B cell (primary cell): Measurements from ENCODE around the gene CYP3A4. TPM values are rescaled to one million over a fixed set of nuclear protein-coding genes. Genes with fewer than 3 reads are reported as not detected.

ENCODE experiments used
- ATAC-seq: fragments of 200-7000 bp; cut with Tn5 transposase; one replicate; pipeline ENCODE4 v1.10.0; 2021; ENCODE audit warnings: low read depth, mild to moderate bottlenecking, moderate number of reproducible peaks, moderate library complexity
- CTCF ChIA-PET: fragments of 350-600 bp; sonication (Branson Sonifier 250); formaldehyde crosslinking; loops from one replicate; lab custom pipeline; 2021; ENCODE audit warnings: antibody characterized with exemption, inconsistent platforms; lab: Charles Lee
- POLR2A ChIA-PET: fragments of 350-600 bp; sonication (Branson Sonifier 250); formaldehyde crosslinking; loops from one replicate; lab custom pipeline; 2021; ENCODE audit warnings: antibody characterized with exemption; lab: Charles Lee
- DNase-seq: peaks from one replicate; pipeline ENCODE4 v3.0.0; 2013
- H2AFZ ChIP-seq: 2 replicates; pipeline ENCODE4 v1.6.1; 2012; ENCODE audit warnings: mild to moderate bottlenecking, low read depth, low read length; ENCODE audit not compliant: insufficient read depth, poor library complexity, severe bottlenecking
- H3K27ac ChIP-seq, 2 donors: 1 replicate in 1 of 2; 2 replicates in 1 of 2; pipeline ENCODE4 v1.5.1; 2012 to 2013; ENCODE audit warnings: low read length in 2 of 2, mild to moderate bottlenecking in 2 of 2, moderate library complexity in 1 of 2
- H3K27me3 ChIP-seq, 4 experiments: fragments of 200-600 bp in 1 of 4; sonication (generic) in 1 of 4; replicated peaks in 1 of 4; 1 replicate in 2 of 4; 2 replicates in 2 of 4; pipeline versions ENCODE4 v1.6.1 to v1.7.0; 2013 to 2016; ENCODE audit warnings: low read length in 3 of 4, mild to moderate bottlenecking in 2 of 4, mixed read lengths in 1 of 4, moderate library complexity in 1 of 4; ENCODE audit not compliant: insufficient read depth in 4 of 4, control insufficient read depth in 3 of 4; ENCODE audit errors: control extremely low read depth in 1 of 4
- H3K36me3 ChIP-seq, 2 experiments: replicated peaks in 1 of 2; 1 replicate in 1 of 2; 2 replicates in 1 of 2; pipeline versions ENCODE4 v1.6.1 to v1.7.1; 2013; ENCODE audit warnings: low read length in 1 of 2; ENCODE audit not compliant: insufficient read depth in 2 of 2, control insufficient read depth in 1 of 2; ENCODE audit errors: control extremely low read depth in 1 of 2, extremely low read depth in 1 of 2
- H3K4me1 ChIP-seq, 2 donors: fragments of 200-600 bp in 1 of 2; sonication (generic) in 1 of 2; 1 replicate in 1 of 2; 2 replicates in 1 of 2; pipeline versions ENCODE4 v1.5.1 to v1.6.1; 2013 to 2017; ENCODE audit warnings: low read length in 2 of 2; ENCODE audit not compliant: control insufficient read depth in 2 of 2, insufficient read depth in 2 of 2
- H3K4me2 ChIP-seq: replicated peaks from 2 replicates; pipeline ENCODE3; 2012; ENCODE audit warnings: mild to moderate bottlenecking, low read depth, low read length; ENCODE audit not compliant: poor library complexity, severe bottlenecking
- H3K4me3 ChIP-seq, 5 experiments: fragments of 200-600 bp in 1 of 5; sonication (generic) in 1 of 5; 1 replicate in 3 of 5; 2 replicates in 2 of 5; pipeline versions ENCODE4 v1.5.1 to v1.7.0; 2011 to 2016; ENCODE audit warnings: low read length in 4 of 5, mild to moderate bottlenecking in 4 of 5, low read depth in 2 of 5, control low read depth in 1 of 5, moderate library complexity in 1 of 5; ENCODE audit not compliant: insufficient read depth in 1 of 5; ENCODE audit errors: control extremely low read depth in 1 of 5, extremely low read depth in 1 of 5
- H3K79me2 ChIP-seq: fragments of 200-600 bp; sonication (generic); one replicate; pipeline ENCODE4 v1.6.0; 2016; ENCODE audit warnings: low read length; ENCODE audit not compliant: control insufficient read depth, insufficient read depth
- H3K9ac ChIP-seq: fragments of 200-600 bp; sonication (generic); 2 replicates; pipeline ENCODE4 v1.6.1; 2017; ENCODE audit warnings: mild to moderate bottlenecking, low read length, moderate library complexity
- H3K9me3 ChIP-seq, 3 donors: one replicate each; pipeline versions ENCODE4 v1.6.1 to v1.7.1; 2013; ENCODE audit warnings: low read length in 2 of 3; ENCODE audit not compliant: control insufficient read depth in 2 of 3, insufficient read depth in 1 of 3; ENCODE audit errors: control extremely low read depth in 1 of 3
- H4K20me1 ChIP-seq: 2 replicates; pipeline ENCODE4 v1.6.0; 2012; ENCODE audit warnings: mild to moderate bottlenecking, low read length; ENCODE audit not compliant: insufficient read depth, control insufficient read depth, poor library complexity, severe bottlenecking
- H3K27ac Mint-ChIP-seq: one replicate; pipeline ENCODE4 v1.8.0; 2021; ENCODE audit warnings: mixed read lengths
- H3K27me3 Mint-ChIP-seq: one replicate; pipeline ENCODE4 v1.8.0; 2021; ENCODE audit warnings: mixed read lengths
- H3K4me1 Mint-ChIP-seq: one replicate; pipeline ENCODE4 v1.8.0; 2021; ENCODE audit warnings: mixed read lengths
- H3K4me3 Mint-ChIP-seq: one replicate; pipeline ENCODE4 v1.8.0; 2021; ENCODE audit warnings: mixed read lengths
- H3K9me3 Mint-ChIP-seq: one replicate; pipeline ENCODE4 v1.8.0; 2022; ENCODE audit warnings: mixed read lengths; ENCODE audit not compliant: insufficient read depth
- CTCF ChIP-seq: fragments of 200-600 bp; IDR thresholded peaks from one replicate; pipeline ENCODE4 v1.8.0; 2022; ENCODE audit warnings: antibody characterized with exemption, mild to moderate bottlenecking
- EZH2 ChIP-seq: IDR thresholded peaks from 2 replicates; pipeline ENCODE4 v1.6.1; 2012; ENCODE audit warnings: borderline replicate concordance, low read depth, mild to moderate bottlenecking, moderate library complexity, low read length; ENCODE audit not compliant: insufficient read depth, poor library complexity, severe bottlenecking
- WGBS: methylation state at CpG from one replicate; pipeline ENCODE4 v1.1.5; 2013; ENCODE audit warnings: missing lambda C conversion rate; ENCODE audit not compliant: insufficient coverage; 5-methylcytosine and 5-hydroxymethylcytosine counted together
- intact Hi-C: fragments of 100-400 bp; cut with micrococcal nuclease; formaldehyde crosslinking; loops from one replicate; pipeline ENCODE4 v1.10.0; 2022
- polyA plus RNA-seq: library from polyadenylated mRNA; depleted of rRNA; stranded (reverse); fragments of >200 nt; gene quantifications from 2 replicates; pipeline ENCODE4 v1.2.3, GENCODE V29; 2012
- total RNA-seq, 2 donors: library from RNA; stranded (reverse); fragments of 120-200 nt in 1 of 2; gene quantifications; 1 replicate in 1 of 2; 2 replicates in 1 of 2; pipeline versions ENCODE4 v1.2.3 to v1.2.4, GENCODE V29; 2013 to 2022

Gene CYP3A4
- total and polyA plus RNA-seq, 2 donors (not counting 1 experiment from before 2014, with no cell fraction given), result not detected

- intact Hi-C loops, result no loop called here
- no peaks in the 10 kb centered on the region for H3K79me2 ChIP-seq
- no peak overlapping the region for H3K4me3 Mint-ChIP-seq
- CTCF ChIA-PET, result interaction anchor here (0.6 kb wide), 1 partner anchor 280 kb away, joined by 3 read pairs; no protein-coding TSS in a partner anchor
- H3K27ac ChIP-seq, result no peak overlapping the region
- DNase-seq, result no peak
- H3K4me3 ChIP-seq, result no peak overlapping the region
- H3K4me1 ChIP-seq, result no peaks in the 10 kb centered on the region
- H3K36me3 ChIP-seq, result no peaks in the 10 kb centered on the region
- no peak overlapping the region for H2AFZ ChIP-seq
- no peaks in the 10 kb centered on the region for H3K4me1 Mint-ChIP-seq
- no peak overlapping the region for H3K27ac Mint-ChIP-seq
- H3K4me2 ChIP-seq, result no peak overlapping the region
- H3K9me3 ChIP-seq, result no peaks in the 10 kb centered on the region
- POLR2A ChIA-PET, result no interaction called here
- TF ChIP-seq CTCF (no peak), EZH2 (no peak)
- no peak overlapping the region for H3K9ac ChIP-seq
- ATAC-seq, result no peak
- peaks cover 46% of the 10 kb centered on the region for H3K27me3 Mint-ChIP-seq
- no peaks in the 10 kb centered on the region for H3K9me3 Mint-ChIP-seq
- no peaks in the 10 kb centered on the region for H4K20me1 ChIP-seq
- WGBS, result no CpG with 5 or more reads among the region's 4 CpGs
- peaks cover 0 to 19% (median 11%) of the 10 kb centered on the region in 4 experiments for H3K27me3 ChIP-seq
Measured at GRCh38 chr7:99789441-99790070, 5.6 kb upstream of the CYP3A4 start.

- Histone ChIP-seq H4K20me1 (no peaks in the 10 kb centered on the region), H3K79me2 (no peaks in the 10 kb centered on the region), H3K27ac (no peak overlapping the region), H3K4me2 (no peak overlapping the region), H3K9me3 (no peaks in the 10 kb centered on the region), H3K9ac (no peak overlapping the region), H3K36me3 (no peaks in the 10 kb centered on the region), H3K4me1 (no peaks in the 10 kb centered on the region), H2AFZ (no peak overlapping the region), H3K4me3 (no peak overlapping the region), H3K27me3 (peaks cover 0 to 20% (median 13%) of the 10 kb centered on the region in 4 experiments)
- no CpG with 5 or more reads among the region's 2 CpGs for WGBS
- ChIA-PET CTCF (no interaction called here), POLR2A (no interaction called here)
- no peak for ATAC-seq
- Mint-ChIP-seq H3K4me1 (no peaks in the 10 kb centered on the region), H3K9me3 (no peaks in the 10 kb centered on the region), H3K27ac (no peak overlapping the region), H3K4me3 (no peak overlapping the region), H3K27me3 (peaks cover 51% of the 10 kb centered on the region)
- DNase-seq, result no peak
- intact Hi-C loops, result no loop called here
- TF ChIP-seq EZH2 (no peak), CTCF (no peak)
Measured at GRCh38 chr7:99788554-99788953, 4.6 kb upstream of the CYP3A4 start.
